HG03575 (cell line): Measurements from ENCODE around the gene NDUFB7.

ENCODE experiments used
- ATAC-seq: cut with Tn5 transposase; IDR thresholded peaks from one replicate; pipeline ENCODE4 v1.9.1; 2021; ENCODE audit not compliant: unreplicated experiment, insufficient number of reproducible peaks, low FRiP score; ENCODE audit errors: extremely low read depth

Gene NDUFB7

DNA sequence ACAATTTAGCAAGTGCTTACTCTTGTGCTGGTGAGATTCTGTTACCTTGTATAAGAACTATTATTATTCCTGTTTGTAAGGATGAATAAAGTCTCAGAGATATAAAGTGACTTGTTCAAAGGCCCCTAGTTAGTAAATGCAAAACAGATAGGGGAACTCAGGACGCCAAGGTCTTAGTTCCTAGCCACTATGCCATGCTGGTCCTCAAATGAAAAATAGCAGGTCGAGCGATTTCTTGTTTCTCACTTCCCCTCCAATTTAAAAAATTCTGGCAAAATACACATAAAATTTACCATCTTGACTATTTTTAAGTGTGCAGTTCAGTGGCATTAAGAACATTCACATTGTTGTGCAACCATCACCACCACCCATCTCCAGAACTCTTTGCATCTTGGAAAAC is 41.4 kb downstream of the NDUFB7 start:
- ATAC-seq, result no peak

DNA sequence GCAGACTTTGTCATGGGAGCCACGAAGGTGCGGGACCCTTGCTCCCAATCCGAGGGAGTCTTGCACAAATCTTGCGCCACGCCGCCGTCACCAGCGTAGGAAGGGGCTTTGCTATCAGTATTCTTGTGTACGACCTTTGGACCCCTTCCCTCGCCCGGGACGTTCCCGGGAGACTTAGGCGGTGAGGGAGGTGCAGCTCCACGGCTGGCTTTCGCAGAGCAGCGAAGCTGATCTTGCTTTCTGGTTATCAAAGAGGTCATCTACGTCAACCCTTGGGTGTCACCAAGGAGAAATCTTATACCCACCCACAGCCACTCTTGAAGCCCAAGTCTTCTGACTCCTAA is 41.9 kb downstream of the NDUFB7 start:
- no peak for ATAC-seq

DNA sequence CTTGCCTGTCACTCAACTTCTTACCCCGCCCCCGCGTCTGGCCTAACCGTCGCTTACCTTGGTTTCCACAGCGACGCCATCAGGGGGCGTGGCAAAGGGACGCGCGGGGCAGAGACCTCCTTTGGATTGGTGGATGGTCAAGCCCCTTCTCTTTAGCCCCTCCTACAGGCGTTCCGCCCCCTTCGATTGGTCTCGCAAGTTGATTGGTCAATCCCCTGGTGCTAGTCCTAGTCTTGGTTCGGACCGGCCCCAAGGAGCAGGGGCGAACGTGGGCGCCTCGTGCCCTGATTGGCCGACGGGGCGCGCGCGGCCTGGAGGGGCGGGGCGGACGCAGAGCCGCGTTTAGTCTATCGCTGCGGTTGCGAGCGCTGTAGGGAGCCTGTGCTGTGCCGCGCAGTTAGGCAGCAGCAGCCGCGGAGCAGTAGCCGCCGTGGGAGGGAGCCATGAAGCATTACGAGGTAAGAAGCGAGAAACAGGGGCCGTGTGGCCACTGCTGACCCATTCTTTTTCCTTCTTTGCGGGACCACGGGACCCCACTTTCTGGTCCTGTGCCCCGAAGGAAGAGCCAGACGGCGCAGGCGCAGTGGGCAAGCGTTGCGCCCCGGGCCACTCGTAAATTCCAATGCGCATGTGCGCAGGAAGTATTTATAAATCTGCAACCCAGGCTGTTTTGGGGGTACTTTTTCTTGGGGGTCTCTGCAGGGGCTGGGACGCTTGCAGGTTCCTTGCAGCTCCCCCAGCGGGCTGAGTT is 42.4 kb downstream of the NDUFB7 start, which contains the start of gene TECR:
TSS of gene TECR (plus strand) at position 341 of the 751 bp plus-strand sequence. CDS start at position 444, 103 bp downstream.
- ATAC-seq, result peak; percentile 74

DNA sequence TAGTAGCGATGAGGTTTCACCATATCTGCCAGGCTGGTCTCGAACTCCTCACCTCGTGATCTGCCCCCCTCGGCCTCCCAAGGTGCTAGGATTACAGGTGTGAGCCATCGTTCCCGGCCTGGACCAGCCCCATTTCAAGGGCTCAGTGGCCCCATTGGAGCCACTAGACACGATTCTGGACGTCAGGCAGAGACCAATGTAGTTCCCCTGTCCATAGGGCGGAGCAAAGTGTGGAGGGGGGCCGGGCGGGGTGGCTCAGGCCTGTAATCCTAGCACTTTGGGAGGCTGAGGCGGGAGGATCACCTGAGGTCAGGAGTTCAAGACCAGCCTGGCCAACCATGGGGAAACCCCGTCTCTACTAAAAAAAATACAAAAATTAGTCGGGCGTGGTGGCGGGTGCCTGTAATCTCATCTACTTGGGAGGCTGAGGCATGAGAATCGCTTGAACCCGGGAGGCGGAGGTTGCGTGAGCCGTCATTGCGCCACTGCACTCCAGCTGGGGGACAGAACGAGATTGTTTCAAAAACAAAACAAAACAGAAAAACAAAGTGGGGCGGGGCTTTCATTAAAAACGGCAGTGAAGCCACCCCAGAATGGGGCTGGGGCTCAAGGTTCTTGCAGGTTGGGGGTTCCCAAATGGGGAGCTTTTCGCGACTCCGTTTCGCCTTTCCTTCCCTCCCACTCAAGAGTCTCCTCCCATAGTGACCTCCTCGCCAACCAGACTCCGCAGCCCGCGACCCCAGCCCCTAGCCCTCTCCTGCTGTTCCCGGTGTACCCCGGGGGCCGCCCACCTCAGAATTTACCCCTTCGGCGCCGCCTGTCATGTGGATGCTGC is 43.2 kb downstream of the NDUFB7 start:
- no peak for ATAC-seq

DNA sequence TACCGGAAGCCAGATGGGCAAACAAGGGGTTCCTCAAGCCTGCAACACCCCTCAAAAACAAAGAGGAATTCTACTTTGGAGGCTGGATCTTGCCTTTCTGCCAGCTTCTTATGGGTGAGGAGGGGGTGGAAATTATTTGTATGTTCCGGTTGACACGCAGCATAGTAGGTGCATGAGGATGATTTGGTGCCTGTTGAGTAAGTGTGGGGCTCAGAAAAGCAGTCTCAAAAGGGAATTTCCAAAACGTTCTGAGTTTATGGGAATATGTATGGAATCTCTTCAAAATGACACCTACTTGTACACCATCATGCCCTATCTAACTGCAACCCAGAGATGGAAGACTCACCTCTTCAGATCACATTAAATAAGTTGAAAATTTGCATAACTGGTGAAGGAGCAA is 45.4 kb downstream of the NDUFB7 start:
- ATAC-seq, result no peak

DNA sequence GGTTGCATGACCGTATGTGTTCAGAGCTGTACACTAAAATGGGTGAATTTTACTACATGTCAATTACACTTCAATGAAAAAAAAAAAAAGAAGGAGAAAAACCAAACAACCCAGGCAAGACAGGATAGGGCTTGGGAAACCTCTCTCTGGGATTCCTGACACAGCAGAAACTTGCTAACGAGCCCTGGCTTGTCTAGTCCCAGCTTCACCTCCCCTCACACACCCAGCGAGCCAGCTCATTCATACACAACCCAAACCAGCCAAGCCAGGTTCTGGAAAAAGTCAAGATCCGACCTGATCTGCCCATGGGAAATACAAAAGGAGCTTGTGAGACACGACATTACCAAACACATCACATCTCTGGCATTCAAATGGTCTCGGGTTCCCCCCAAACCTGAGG is 46.1 kb downstream of the NDUFB7 start:
- ATAC-seq, result no peak

DNA sequence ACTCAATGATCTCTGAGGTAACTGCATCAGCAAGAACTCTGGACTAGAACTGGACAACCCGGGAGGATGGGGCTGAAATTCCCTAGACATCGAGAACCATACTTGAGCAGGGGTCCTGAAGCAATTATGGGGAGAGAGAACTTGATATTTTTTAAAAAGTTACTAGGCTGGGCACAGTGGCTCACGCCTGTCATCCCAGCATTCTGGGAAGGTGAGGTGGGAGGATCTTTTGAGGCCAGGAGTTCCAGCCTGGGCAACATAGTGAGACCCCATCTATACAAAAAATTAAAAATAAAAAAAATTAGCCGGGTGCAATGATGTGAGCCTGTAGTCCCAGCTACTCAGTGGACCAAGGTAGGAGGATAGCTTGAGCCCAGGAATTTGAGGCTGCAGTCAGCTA is 51.3 kb downstream of the NDUFB7 start:
- ATAC-seq, result no peak

DNA sequence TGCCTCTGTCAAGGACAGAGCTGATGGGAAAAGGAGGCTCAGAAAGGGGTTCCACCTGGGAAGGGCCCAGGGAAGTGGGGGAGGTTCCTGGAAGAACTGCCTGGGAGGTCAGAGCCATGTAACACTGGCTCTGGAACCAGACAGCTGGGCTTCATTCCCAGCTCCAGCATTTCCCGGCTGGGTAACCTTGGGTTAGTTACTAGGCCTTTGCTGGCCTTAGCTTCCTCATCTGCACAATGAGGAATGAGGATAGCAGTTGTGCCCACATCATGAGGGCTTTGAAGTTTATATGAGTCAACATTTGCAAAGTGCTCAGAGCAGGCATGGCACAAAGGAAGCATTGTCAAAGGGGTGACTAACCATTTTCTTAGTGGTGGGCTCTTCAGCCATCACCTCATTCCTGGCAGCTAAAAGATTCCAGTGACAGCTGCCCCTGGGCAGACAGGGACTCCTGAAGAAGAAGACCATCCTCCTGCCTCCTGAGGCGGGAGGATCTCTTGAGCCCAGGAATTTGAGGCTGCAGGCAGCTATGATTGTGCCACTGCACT is 51.9 kb downstream of the NDUFB7 start:
- ATAC-seq, result no peak

DNA sequence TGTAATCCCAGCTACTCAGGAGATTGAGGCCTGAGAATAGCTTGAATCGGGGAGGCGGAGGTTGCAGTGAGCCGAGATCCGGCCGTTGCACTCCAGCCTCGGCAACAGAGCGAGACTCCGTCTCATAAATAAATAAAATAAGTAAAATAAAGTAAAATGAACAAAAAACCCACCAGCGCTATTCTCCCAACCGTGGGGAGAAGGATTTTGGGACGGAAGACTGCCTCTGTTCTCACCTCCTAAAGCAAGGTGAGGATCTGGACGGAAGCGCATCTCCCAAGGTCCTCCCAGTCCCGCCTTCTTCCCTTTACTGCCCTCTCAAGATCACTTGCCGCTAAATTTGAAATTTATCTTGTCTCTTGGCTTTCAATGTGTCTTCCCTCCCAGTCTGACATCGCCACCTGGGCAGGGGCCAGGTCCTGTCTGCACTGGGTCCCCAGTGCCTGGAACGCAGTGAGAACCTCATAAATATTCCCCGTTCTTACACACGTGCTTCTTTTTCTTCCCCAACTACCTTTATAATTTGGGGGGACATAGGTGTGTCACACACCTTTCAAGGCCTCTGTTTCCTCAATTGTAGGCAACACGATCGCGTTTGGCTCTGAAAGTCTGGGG is 52.5 kb downstream of the NDUFB7 start:
- no peak for ATAC-seq

DNA sequence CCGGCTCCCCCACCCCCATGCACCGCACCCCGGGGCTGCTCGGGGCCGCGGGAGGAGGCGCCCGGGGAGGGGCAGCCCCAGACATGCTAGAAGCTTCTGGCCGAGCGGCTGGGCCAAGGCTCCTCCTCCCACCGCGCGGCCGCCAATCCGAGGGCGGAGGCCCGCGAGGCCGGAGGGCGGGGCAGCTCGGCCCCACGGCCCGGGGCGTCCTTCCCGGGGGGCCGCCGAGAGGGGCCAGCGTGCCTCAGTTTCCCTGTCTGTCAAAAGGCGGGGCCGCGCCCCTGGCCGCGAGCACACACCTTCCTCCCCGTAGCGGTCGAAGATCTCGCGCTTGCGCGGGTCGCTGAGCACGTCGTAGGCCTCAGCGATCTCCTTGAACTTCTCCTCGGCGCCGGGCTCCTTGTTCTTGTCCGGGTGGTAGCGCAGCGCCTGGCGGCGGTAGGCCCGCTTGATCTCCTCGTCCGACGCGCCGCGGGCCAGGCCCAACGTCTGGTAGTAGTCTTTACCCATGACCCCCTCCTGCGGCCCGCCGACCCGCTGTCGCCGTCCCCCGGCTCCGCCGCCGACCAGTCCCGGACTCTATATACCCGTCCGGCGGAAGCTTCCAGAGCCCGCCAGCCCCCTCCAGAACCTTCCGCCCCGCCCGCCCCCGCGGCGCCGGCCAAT is 53.9 kb downstream of the NDUFB7 start, which contains the start of gene DNAJB1:
TSS of gene DNAJB1 (minus strand) at position 558 of the 666 bp plus-strand sequence. CDS start at position 510, 48 bp downstream.
- peak; percentile 37 for ATAC-seq

DNA sequence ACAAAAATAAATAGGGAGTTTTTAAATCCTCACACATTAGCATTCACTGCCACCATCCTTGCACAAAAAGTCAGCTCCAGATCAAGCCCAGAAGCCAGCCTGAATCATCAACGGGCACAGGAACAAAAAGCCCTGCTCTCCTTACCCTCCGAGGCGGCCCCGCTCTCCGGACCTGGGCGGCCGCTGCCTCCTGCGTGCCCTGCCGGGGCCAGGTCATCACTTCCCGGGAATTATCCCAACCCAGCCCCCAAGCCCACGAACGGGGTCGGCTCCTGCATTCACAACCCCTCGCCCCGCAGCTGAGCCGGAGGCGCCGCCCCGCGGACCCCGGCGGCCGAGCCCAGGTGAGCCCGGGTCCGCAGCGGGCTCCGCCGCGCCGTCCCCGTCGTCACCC is 54.4 kb downstream of the NDUFB7 start:
- no peak for ATAC-seq

DNA sequence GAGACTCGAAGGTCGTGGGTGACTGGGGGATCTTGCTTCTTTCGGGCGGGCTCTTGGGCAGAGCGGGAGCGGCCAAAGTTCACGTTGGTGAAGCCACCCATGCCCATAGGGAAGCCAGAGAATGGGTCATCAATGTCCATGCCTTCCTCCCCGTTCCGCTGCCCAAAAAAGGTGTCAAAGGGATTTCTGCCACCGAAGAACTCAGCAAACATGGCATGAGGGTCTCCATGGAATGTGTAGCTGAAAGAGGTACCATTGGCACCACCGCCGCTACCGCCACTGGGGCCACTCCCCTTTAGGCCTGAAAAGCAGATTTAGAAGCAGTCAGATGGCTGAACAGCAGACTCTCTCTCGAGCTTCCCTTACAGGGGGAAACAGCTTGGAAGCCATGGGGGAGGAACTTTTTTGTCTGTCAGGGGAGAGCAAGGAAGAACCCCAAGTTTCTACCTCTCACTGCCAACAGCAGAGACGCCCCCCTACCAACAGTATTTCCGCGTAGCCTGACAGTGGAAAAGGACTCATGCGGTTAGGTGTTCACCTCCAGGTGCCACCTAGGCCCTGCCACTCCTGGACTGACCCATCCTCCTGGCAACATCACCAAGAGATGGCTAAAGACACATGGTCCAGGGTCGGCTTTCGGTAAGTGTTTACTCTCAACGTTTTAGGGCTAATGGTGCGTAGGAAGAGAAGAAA is 55.0 kb downstream of the NDUFB7 start:
- no peak for ATAC-seq
